Measurements from ENCODE around the gene MYF5.

- TF ChIP-seq CTCF (IDR thresholded peaks at IDR 0.05) (no peak), POLR2A (IDR thresholded peaks at IDR 0.05) (no peak)
Measured at GRCh38 chr12:80712866-80713265, 3.8 kb upstream of the MYF5 start.

All from esophagus squamous epithelium (tissue), 4 donors.